Measurements from ENCODE around the gene NKPD1.
A peak's percentile ranks its signal among the peaks of the same experiment; 100 is the strongest.
"Not testable (repeated sequence)": the region's sequence is repeated elsewhere in the genome, so short reads cannot be mapped to it uniquely, and the experiment has no call there.

NKPD1 gene

DNA sequence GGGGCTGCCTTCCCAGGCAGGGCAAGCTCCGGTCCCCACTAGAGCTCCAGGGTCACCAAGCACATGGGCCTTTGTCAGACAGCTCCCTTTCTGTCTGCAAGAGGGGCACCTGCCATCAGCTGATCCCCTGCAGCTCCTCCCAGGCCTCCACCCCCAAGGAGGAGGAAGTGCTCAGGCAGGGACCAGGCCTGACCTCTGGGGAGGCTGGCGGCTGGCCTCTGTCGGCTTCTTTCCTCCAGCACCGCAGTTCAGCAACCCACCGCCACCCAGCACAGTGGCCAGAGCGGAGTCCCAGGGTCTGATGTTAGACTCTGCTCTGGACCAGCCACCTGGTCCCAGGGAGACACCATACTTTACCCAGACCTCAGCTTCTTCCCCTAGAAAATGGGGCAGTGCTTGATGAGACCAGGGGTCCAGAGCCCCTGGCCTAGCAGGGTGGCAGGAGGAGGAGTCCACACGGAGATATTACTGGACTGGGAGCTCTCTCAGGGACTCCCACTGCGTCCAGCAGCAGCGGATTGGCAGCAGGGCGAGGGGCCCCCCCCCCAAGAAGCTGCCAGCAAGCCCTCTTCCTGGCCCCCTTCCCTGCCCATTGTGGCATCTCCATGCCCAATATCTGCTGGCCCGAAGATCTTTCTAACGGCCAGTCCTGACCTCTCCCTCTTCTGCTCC lies 24.1 kb downstream of the NKPD1 start:
- no peak for DNase-seq

DNA sequence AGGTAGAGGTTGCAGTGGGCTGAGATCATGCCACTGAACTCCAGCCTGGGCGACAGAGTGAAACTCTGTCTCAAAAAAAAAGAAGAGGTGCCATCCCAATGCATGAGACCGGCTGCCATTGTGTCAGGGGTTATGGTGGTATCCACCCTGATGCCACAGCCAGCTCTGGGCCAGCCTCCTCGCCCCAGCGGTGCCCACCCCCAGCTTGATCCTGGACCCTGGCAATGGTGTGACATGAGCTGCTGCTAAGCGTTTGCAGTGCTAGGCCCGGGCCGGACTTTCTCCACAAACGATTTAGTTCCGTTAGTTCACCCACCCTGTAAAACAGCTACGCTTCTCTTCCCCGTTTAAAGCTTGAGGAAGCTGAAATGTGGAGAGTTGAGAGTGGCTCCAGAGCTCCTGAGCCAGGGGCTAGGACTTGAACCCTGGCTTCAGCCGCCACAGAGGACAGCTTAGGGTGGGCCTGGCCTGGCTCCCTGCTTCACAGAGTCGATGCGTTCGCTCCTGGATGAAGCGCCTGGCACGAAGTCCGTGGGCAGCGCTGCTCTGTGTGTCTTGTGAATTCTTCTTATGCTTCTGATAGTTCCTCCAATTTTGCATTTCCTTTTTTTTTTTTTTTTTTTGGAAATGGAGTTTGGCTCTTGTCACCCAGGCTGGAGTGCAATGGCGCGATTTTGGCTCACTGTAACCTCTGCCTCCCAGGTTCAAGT lies 25.5 kb downstream of the NKPD1 start:
- DNase-seq, result no peak

DNA sequence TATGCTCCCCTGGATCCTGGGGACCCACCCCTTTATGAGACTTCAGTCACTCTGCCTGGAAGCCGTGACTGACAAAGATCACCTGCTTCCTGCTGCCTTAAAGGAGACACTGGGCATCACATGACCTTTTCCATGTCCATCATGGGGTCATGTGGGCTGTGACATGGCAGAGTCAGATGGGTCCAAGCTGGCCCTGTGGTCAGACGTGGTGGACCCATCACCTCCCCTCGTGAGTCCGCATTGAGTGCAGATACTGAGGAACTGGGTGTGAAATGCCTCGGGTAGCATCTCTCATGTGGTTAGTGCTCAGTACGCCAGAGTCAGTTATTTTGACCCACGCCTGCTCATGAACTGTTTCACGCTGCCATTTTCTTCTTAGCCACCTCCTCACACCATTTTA lies 27.1 kb downstream of the NKPD1 start:
- no peak for DNase-seq

DNA sequence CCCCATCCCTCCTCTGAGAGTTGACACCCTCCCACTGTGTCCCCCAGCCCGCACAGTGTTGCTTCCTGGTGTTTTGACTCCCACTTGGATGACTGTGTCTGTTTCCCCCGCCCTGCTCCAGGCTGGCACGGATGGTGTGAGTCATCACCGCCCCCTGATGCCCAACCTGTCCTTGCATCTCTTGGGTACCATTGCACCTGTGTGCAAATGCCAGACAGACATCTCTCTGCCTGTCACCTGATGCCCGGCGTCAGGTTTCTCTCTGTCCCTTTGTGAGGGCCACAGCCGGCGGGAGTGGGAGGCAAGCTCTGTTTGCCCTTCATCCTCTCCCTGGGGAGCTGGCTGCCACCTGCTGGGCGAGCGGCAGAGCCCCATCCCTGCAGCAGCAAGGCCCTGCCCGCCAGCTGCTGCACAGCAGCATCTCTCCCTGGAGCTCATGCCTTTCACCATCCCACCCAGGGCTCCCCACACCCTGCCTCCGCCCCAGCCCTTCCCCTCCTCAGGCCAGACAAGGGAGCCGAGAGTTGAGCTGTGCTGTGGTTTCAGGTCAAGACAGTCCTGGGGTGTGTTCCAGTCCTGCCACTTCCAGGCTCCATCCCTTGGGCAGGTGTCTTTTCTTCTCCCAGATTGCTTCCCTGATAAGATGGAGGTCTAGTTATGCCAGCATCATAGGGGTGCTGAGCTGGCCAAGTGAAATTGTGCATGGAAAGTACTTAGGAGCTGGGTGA lies 29.7 kb downstream of the NKPD1 start:
- no peak for DNase-seq

DNA sequence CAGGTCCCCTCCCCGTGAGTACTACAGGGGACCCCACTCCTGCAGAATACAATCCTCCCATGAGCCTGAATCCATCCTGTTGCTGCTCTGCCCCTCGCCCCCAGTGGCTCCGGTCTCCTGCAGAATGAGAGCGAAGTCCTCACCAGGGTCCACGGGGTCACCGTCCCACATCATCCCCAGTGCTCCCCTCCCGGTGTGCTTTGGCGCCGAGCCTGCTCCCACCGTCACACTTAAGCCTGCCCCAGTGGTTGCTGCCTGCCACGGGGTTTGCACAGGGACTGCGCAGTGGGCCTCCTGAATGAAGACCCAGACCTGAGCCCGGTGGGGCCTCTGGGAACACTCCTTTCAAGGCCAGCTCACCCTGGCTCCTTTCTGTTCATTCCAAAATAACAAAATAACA lies 30.5 kb downstream of the NKPD1 start:
- DNase-seq, result no peak

DNA sequence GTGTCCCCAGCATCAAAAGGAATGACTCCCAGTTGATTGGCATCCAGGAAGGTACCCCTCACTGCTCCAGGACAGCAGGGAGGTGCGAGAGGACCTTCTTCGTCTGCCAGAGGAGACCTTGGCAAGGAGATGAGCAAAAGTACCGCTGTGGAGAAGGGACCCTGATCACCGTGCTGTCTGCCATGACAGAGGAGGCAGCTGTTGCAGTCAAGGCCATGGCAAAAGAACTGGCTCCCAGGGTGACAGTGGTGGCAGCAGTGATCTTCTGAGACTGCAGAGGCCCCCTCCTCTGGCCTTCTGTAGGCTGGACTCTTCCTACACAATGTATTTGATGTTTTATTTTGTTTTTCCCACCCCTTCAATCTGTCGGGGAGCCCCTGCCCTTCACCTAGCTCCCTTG lies 32.0 kb downstream of the NKPD1 start:
- no peak for DNase-seq

DNA sequence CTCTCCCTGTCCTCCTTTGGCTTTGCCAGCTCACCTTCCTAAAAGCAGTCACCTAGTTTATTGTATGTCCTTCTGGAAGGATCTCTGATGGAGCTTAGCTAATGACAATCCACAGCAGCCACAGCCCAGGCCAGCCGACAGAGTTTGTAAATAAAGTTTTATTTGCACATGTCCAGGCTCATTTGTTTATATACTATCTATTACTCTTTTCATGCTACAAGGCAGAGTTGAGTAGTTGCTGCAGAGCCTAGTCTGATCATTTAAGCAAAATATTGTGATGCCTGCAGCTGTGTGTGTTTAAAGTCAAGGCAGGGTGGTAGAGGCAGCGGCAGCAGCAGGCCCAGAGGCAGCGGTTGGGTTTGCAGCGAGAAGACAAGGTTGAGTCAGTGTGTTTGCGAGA lies 32.6 kb downstream of the NKPD1 start:
- DNase-seq, result no peak

DNA sequence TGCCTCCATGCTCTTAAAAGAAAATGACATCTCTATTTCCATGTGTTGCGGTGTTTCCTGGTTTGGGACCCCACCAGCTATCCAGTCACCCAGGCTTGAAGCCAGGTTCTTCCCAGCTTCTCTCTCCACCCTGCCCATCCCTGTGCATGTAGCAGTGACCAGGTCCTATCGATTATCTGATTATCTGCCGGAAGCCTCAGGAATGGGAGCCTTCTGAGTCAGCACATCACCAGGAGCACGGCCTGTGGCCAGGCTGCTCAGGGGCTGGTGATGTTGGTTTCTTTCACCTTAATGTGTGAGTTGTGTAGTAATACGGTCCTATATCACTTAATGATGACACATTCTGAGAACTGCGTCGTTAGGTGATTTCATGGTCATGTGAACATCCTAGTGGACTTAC lies 34.1 kb downstream of the NKPD1 start:
- DNase-seq, result no peak

DNA sequence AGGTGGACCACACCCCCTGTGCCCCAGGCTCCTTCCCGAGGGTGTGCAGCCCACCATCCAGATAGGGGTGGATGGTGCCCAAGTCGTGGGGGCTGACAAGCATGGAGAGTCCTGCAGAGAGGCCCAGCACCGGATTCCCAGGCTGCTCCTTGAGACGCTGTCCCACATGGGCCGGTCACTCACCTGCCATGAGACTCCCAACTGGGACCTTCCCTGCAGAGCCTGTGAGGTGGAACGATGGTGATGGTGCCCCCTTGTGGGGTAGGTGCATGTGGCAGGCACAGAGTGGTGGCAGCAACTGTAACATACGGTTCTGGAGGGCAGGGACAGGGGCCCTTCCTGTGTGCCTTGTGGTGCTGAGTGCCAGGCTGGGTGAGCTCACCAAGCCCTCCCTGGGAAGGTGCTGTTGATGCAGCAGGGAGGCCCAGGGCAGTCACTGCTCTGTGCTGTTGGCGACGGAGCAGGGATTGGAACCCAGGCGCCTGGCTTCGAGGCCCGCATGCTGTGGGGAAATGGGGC lies 34.7 kb downstream of the NKPD1 start:
- DNase-seq, result peak; percentile 37

GRCh38 chr19:45125360-45125759 lies 35.4 kb downstream of the NKPD1 start:
- DNase-seq, result no peak

- no peak for DNase-seq
Measured at GRCh38 chr19:45124021-45124420, 36.8 kb downstream of the NKPD1 start.

DNA sequence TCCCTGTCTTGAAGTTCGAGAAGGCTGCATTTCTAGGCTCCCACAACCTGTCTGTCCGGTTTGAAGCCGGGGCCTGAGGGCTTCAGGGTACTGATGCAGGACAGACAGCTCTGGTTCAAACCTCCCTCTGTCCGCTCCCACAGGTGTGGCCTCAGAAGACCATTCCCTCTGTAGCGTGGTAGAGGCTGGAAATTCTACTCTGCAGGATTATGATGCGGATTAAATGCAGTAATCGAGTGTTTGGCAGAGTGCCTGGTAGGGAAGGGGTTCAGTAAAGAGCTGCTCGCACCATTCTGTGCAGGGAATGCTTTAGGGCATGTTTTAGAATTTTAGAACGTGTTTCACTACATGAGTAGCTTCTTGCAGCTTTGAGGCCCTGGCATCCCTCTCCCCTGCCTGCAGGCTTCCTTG lies 37.3 kb downstream of the NKPD1 start:
- no peak for DNase-seq

- DNase-seq, result no peak
Measured at GRCh38 chr19:45122832-45123231, 38.0 kb downstream of the NKPD1 start.

- no peak for DNase-seq
Measured at GRCh38 chr19:45121827-45122345, 38.9 kb downstream of the NKPD1 start.

- DNase-seq, result no peak
Measured at GRCh38 chr19:45119582-45119981, 41.2 kb downstream of the NKPD1 start.

DNA sequence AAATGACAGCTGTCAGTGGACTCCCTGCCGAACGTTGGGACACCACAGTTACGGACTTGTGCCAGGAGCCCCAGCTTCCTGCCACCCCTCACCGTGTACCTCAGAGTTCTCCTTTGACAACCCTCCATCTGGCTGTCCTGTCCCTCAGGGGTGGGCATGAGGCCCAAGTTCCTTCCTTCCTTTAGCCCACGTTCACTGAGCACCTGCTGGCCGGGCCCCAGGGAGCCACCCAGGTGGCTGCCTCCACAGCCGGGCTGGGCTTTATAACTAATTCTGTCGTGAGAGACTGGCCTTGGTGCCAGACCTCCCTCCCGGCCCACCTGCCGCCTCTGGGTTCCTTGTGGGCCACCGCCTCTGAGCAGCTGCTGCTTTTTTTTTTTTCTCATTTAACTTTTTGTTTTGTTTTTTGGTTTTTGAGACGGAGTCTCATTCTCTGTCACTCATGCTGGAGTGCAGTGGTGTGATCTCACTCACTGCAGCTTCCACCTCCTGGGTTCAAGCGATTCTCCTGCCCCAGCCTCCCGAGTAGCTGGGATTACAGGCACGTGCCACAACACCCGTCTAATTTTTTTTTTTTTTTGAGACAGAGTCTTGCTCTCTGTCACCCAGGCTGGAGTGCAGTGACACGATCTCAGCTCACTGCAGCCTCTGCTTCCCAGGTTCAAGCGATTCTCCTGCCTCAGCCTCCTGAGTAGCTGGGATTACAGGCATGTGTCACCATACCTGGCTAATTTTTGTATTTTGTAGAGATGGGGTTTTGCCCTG lies 42.0 kb downstream of the NKPD1 start:
- DNase-seq, result not testable (repeated sequence)

- no peak for DNase-seq
Measured at GRCh38 chr19:45118106-45118505, 42.7 kb downstream of the NKPD1 start.

- DNase-seq, result no peak
Measured at GRCh38 chr19:45117671-45118070, 43.1 kb downstream of the NKPD1 start.

- peak; percentile 15 for DNase-seq
Measured at GRCh38 chr19:45117167-45117594, 43.6 kb downstream of the NKPD1 start.

DNA sequence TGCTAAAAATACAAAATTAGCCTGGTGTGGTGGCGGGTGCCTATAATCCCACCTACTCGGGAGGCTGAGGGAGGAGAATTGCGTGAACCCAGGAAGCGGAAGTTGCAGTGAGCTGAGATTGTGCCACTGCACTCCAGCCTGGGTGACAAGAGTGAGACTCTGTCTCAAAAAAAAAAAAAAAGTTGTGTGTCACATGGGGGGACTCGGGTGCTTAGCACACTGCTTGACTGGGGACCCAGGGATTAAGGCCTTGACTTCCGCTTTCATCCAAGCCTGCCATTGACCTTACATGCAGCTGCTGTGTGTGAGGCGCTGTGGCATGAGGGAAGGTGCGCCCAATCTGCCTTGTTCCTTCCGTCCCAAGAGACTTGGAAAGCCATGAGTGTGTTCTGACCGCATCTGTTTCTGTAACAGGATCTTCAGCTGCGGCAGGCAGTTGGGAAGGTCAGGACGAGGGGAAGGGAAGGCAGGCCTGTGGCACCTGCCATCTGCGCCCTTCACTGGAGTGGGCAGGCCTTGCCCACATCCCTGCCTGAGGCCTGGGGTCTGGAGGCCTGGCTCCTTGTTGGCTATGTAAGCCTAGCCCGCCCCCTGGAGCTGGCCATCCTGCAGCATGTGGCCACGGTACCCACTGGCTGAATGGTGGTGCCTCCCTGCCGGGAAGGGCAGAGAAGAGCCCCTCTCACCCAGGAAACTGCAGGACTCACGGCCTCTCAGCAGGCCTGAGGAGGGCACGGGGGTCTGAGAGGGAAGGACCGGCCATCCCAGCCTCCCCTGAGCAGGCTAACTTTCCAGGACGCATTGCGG lies 44.8 kb downstream of the NKPD1 start:
- DNase-seq, result no peak

DNA sequence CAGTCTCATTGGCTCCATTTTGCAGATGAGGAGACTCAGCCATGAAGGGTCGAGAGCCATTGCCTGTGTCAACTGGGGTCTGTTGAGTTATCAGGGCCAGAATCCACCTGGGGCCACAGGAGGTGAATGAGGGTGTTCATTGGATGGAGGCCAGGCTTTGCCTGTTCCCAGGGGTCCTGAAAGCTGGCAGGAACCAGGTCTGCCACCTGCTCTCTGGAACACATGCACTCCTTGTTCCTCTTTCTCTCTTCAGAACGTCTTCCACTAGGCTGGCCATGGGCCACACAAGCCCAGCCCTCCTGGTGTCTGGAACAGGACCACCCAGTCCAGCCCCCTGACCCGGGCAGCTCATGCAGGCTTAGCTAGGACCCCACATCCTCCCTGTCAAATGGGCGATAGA lies 46.7 kb downstream of the NKPD1 start:
- no peak for DNase-seq

DNA sequence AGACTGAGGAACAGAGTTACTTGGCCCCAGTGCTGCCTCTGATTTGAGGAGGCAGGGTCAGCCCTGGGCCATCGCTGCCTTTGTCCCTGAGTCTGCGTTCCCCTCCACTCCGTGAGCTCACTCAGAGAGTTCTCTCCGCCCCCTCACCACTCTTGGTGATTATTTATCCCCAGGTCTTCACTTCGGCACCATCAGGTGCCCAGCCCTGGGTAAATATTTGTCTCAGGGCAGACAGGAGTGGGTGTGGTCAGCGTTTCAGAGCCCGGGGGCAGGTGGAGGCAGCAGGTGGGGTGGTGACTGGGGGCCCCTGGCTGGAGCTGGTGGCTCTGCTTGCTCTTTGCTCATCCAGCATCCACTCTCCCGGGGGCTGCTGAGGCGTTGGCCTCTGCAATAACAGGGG lies 47.2 kb downstream of the NKPD1 start:
- DNase-seq, result no peak

Data from fibroblast of skin of right quadriceps (primary cell).